Peyer's patch (tissue), 4 donors: ENCODE measurements around the gene IGFBP2. TPM values are rescaled to one million over a fixed set of nuclear protein-coding genes. Genes with fewer than 3 reads are reported as not detected.

Experiments used
- DNase-seq, 3 donors: peaks; one replicate each; pipeline ENCODE4 v3.0.0-alpha.2; 2017 to 2019
- H3K27ac ChIP-seq, 4 donors: fragments of 200-600 bp; sonication (generic); one replicate each; pipeline ENCODE4 v1.5.1; 2016 to 2019
- H3K27me3 ChIP-seq, 2 donors: fragments of 200-600 bp; sonication (generic); one replicate each; pipeline ENCODE4 v1.5.1; 2019
- H3K36me3 ChIP-seq, 3 donors: fragments of 200-600 bp; sonication (generic); one replicate each; pipeline ENCODE4 v1.5.1; 2016 to 2019
- H3K4me1 ChIP-seq, 4 donors: fragments of 200-600 bp; sonication (generic); one replicate each; pipeline ENCODE4 v1.5.1; 2016 to 2019
- H3K4me3 ChIP-seq, 4 donors: fragments of 200-600 bp; sonication (generic); 1 replicate in 3 of 4; 2 replicates in 1 of 4; pipeline ENCODE4 v1.5.1; 2016 to 2019; ENCODE audit warnings: mild to moderate bottlenecking in 1 of 4
- H3K9me3 ChIP-seq, 4 donors: fragments of 200-600 bp; sonication (generic); one replicate each; pipeline ENCODE4 v1.5.1; 2016 to 2019; ENCODE audit warnings: mild to moderate bottlenecking in 1 of 4
- POLR2A ChIP-seq, 2 donors: fragments of 450-650 bp; IDR thresholded peaks; one replicate each; pipeline ENCODE4 v1.5.1; 2017; ENCODE audit warnings: antibody characterized with exemption in 2 of 2, mild to moderate bottlenecking in 2 of 2, moderate library complexity in 2 of 2
- total RNA-seq, 4 donors: library from RNA; depleted of rRNA; stranded (reverse); fragments of >200 nt; gene quantifications; one replicate each; pipeline ENCODE4 v1.1.0, GENCODE V29; 2016
- TF ChIP-seq, protein P1 (sequence below), 6 experiments: fragments of 450-650 bp in 4 of 6; fragments of 200-600 bp in 2 of 6; sonication (generic) in 1 of 6; IDR thresholded peaks; one replicate each; pipeline ENCODE4 v1.5.1; 2017 to 2019; ENCODE audit warnings: antibody characterized with exemption in 6 of 6, mild to moderate bottlenecking in 3 of 6, moderate library complexity in 1 of 6

IGFBP2 gene, protein sequence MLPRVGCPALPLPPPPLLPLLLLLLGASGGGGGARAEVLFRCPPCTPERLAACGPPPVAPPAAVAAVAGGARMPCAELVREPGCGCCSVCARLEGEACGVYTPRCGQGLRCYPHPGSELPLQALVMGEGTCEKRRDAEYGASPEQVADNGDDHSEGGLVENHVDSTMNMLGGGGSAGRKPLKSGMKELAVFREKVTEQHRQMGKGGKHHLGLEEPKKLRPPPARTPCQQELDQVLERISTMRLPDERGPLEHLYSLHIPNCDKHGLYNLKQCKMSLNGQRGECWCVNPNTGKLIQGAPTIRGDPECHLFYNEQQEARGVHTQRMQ
- 10 to 100 TPM; 24.8 to 51.9 (median 44.6) TPM for total RNA-seq

DNA sequence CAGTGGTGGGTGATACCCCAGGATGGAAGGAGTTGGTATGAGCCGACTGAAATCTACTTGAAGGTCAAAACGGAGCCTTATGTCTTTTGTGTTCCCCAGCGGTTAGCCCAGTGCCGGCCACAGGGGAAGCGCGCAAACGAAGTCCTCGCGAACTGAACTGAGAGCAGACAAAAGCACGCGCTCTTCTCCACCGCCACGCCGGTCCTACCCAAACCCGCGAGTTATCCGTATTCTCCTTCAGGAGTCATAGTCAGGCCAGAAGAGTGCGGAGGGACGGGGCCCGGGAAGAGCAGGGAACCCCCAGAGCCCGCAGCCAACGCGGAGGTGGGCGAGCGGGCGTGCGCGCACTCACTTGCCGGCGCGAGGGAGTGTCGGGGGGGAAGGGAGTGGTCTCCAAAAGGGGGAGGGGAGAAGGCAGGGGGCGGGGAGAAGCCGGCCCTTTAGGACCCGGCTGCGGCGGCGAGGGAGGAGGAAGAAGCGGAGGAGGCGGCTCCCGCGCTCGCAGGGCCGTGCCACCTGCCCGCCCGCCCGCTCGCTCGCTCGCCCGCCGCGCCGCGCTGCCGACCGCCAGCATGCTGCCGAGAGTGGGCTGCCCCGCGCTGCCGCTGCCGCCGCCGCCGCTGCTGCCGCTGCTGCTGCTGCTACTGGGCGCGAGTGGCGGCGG is at the start of gene IGFBP2:
Gene IGFBP2, plus strand, starts transcription at position 469 of the 664 bp plus-strand sequence. Its CDS starts 104 bp downstream, at position 573.
- Histone ChIP-seq H3K9me3 (no peaks in the 10 kb centered on the region), H3K27me3 (no peaks in the 10 kb centered on the region), H3K4me1 (peaks cover 0 to 42% (median 4%) of the 10 kb centered on the region in 4 donors)

DNA sequence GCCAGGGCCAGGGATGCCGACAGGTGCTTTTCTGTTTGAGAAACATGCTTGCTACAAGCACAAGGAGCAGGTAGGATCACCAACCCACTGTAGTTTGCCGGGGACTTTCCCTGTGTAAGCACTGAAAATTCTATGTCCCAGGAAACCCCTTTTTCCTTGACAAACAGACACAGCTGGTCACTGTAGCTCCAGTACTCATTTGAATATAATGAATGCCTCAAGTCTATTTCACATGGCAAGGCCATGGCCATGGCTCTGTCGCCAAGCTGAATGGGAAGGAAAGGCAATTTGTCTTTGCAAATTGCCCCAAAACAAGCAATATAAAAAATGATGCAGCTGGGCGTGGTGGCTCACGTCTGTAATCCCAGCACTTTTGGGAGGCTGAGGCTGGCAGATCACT is 49.6 kb upstream of the IGFBP2 start:
- no peak overlapping the region for H3K27ac ChIP-seq
- H3K9me3 ChIP-seq: no peaks in the 10 kb centered on the region
- TF ChIP-seq, protein P1, sequence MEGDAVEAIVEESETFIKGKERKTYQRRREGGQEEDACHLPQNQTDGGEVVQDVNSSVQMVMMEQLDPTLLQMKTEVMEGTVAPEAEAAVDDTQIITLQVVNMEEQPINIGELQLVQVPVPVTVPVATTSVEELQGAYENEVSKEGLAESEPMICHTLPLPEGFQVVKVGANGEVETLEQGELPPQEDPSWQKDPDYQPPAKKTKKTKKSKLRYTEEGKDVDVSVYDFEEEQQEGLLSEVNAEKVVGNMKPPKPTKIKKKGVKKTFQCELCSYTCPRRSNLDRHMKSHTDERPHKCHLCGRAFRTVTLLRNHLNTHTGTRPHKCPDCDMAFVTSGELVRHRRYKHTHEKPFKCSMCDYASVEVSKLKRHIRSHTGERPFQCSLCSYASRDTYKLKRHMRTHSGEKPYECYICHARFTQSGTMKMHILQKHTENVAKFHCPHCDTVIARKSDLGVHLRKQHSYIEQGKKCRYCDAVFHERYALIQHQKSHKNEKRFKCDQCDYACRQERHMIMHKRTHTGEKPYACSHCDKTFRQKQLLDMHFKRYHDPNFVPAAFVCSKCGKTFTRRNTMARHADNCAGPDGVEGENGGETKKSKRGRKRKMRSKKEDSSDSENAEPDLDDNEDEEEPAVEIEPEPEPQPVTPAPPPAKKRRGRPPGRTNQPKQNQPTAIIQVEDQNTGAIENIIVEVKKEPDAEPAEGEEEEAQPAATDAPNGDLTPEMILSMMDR (IDR thresholded peaks at IDR 0.05): no peak
- no peak for TF ChIP-seq POLR2A (IDR thresholded peaks at IDR 0.05)
- H3K4me1 ChIP-seq: no peaks in the 10 kb centered on the region
- H3K27me3 ChIP-seq: no peaks in the 10 kb centered on the region
- DNase-seq: no peak
- no peaks in the 10 kb centered on the region for H3K36me3 ChIP-seq
- no peak overlapping the region for H3K4me3 ChIP-seq

More for the DNA sequence above, at the start of gene IGFBP2:
- H3K4me3 ChIP-seq: peak within 1 kb of the TSS; percentile 25 to 65 (median 40)
- DNase-seq: peak in 1 of 3 donors; percentile 60
- TF ChIP-seq, protein P1 (IDR thresholded peaks at IDR 0.05): no peak
- no peak for TF ChIP-seq POLR2A (IDR thresholded peaks at IDR 0.05)
- peak within 1 kb of the TSS in 1 of 4 donors; percentile 19 for H3K27ac ChIP-seq
- H3K36me3 ChIP-seq: no peaks in the 10 kb centered on the region

DNA sequence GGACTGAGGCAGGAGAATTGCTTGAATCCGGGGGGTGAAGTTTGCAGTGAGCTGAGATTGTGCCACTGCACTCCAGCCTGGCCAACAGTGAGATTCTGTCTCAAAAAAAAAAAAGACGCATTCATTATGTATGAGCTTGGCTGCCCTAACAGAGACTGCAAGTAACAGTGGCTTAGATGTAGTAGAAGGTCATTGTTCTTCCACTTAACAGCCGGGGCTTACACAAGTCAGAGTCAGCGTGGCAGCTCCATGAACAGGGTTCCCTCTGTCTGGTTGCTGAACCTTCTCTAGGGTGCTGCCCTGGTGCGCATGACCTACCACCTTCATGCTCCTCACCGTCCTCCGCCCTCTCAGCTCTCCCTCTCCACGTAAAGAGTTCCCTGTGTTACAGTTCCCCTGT is 49.1 kb upstream of the IGFBP2 start:
- Histone ChIP-seq H3K27me3 (no peaks in the 10 kb centered on the region), H3K4me1 (no peaks in the 10 kb centered on the region), H3K9me3 (no peaks in the 10 kb centered on the region), H3K27ac (no peak overlapping the region), H3K4me3 (no peak overlapping the region), H3K36me3 (no peaks in the 10 kb centered on the region)
- DNase-seq: no peak
- no peak for TF ChIP-seq POLR2A (IDR thresholded peaks at IDR 0.05)
- TF ChIP-seq, protein P1 (IDR thresholded peaks at IDR 0.05): no peak

DNA sequence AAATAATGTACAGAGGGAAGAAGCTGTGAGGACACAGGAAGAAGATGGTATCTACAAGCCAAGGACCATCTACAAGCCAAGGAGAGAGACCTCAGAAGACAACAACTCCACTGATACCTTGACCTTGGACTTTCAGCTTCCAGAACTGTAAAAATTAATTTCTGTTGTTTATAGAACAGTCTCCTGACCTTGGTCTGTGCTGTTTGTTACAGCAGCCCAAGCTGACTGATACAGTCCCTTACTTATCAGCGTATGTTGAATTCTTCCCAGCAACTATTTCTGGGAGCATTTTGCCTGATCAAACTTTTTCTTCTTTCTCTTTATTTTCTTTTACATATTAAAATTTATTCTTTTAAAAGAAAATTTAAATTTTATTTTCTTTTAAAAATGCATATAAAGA is 47.8 kb upstream of the IGFBP2 start:
- no peak for DNase-seq
- H3K4me1 ChIP-seq: peaks cover 0 to 10% (median 0%) of the 10 kb centered on the region in 4 donors
- H3K27ac ChIP-seq: no peak overlapping the region
- TF ChIP-seq POLR2A (IDR thresholded peaks at IDR 0.05): no peak
- TF ChIP-seq, protein P1 (IDR thresholded peaks at IDR 0.05): no peak
- no peaks in the 10 kb centered on the region for H3K36me3 ChIP-seq
- no peaks in the 10 kb centered on the region for H3K9me3 ChIP-seq
- no peak overlapping the region for H3K4me3 ChIP-seq
- H3K27me3 ChIP-seq: no peaks in the 10 kb centered on the region

DNA sequence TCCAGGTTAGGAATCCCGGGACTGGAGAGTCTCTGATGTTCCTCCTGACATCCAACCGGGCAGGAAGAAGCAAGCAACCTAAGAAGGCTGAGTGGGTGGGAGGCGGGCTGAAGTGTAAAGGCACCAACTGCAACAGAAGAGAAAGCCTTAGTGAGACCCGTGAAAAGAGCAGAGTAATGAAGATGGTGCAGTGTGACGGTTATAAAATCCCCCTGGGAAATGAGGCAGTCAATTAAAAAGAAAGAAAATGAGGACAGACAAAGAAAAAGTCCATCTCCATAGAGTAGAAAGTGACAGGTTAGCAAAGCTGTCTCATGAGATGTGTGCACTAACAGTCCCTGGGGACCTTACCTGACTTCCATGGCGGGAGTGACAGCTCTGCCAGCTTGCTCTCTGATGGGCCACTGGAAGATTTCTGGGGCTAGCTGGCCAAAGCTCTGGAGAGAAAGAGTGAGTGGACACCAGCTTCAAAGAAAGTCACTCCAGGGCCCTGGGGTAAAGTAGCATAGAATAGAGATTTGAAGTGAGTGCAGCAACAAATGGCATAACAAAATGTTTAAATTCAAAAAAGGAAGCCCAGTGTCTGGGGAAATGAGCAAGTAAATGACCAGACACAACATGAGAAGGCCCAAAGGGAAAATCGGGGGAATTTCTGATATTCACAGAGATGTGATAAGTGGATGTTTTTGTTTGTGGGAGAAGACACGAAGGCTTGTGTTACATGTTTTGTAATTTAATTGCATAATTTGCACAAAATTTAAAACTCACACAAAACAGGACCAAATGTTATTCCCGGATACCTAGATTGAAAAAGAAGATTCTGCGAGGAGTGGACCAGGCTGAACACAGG is 44.1 kb upstream of the IGFBP2 start:
- no peak for DNase-seq
- Histone ChIP-seq H3K9me3 (no peaks in the 10 kb centered on the region), H3K27me3 (no peaks in the 10 kb centered on the region), H3K27ac (no peak overlapping the region), H3K4me1 (peaks cover 0 to 11% (median 0%) of the 10 kb centered on the region in 4 donors), H3K4me3 (no peak overlapping the region), H3K36me3 (no peaks in the 10 kb centered on the region)
- no peak for TF ChIP-seq POLR2A (IDR thresholded peaks at IDR 0.05)
- TF ChIP-seq, protein P1 (IDR thresholded peaks at IDR 0.05): no peak
